Suprapubic skin (tissue), 4 donors: ENCODE measurements around the gene CABP4. TPM values are rescaled to one million over a fixed set of nuclear protein-coding genes. Genes with fewer than 3 reads are reported as not detected.

Source experiments
- DNase-seq, 2 donors: peaks; one replicate each; pipeline ENCODE4 v3.0.0-alpha.2; 2019; ENCODE audit warnings: low spot score in 2 of 2
- H3K27ac ChIP-seq: fragments of 200-600 bp; sonication (generic); one replicate; pipeline ENCODE4 v1.5.1; 2019
- H3K27me3 ChIP-seq: fragments of 200-600 bp; sonication (generic); one replicate; pipeline ENCODE4 v1.5.1; 2019
- H3K36me3 ChIP-seq: fragments of 200-600 bp; sonication (generic); one replicate; pipeline ENCODE4 v1.5.1; 2019
- H3K4me1 ChIP-seq: fragments of 200-600 bp; sonication (generic); one replicate; pipeline ENCODE4 v1.5.1; 2019
- H3K4me3 ChIP-seq: fragments of 200-600 bp; sonication (generic); one replicate; pipeline ENCODE4 v1.5.1; 2019; ENCODE audit warnings: mild to moderate bottlenecking
- H3K9me3 ChIP-seq: fragments of 200-600 bp; sonication (generic); one replicate; pipeline ENCODE4 v1.5.1; 2019
- EP300 ChIP-seq: sonication (generic); formaldehyde crosslinking; IDR thresholded peaks from one replicate; pipeline ENCODE4 v1.6.1; 2017; ENCODE audit warnings: antibody characterized with exemption
- POLR2A ChIP-seq, 2 donors: fragments of 450-650 bp; IDR thresholded peaks; one replicate each; pipeline ENCODE4 v1.6.1; 2017; ENCODE audit warnings: antibody characterized with exemption in 2 of 2, mild to moderate bottlenecking in 2 of 2, moderate library complexity in 2 of 2
- POLR2AphosphoS5 ChIP-seq, 3 donors: sonication (generic); formaldehyde crosslinking; IDR thresholded peaks; one replicate each; pipeline ENCODE4 v1.6.1; 2017; ENCODE audit warnings: antibody characterized with exemption in 3 of 3
- WGBS: methylation state at CpG from one replicate; pipeline ENCODE4 v1.1.5; 2018; 5-methylcytosine and 5-hydroxymethylcytosine counted together
- total RNA-seq, 4 donors: library from RNA; depleted of rRNA; stranded (reverse); fragments of >200 nt; gene quantifications; one replicate each; pipeline ENCODE4 v1.1.0, GENCODE V29; 2016
- TF ChIP-seq, protein P1 (sequence below), 2 donors: fragments of 200-600 bp in 1 of 2; fragments of 450-650 bp in 1 of 2; sonication (generic) in 1 of 2; IDR thresholded peaks; one replicate each; pipeline ENCODE4 v1.5.1; 2016 to 2019; ENCODE audit warnings: antibody characterized with exemption in 2 of 2, mild to moderate bottlenecking in 1 of 2, moderate library complexity in 1 of 2

Gene CABP4
- total RNA-seq, 4 donors from 2014 or later: 0.38 to 2.5 (median 0.72) TPM; not detected in 1

DNA sequence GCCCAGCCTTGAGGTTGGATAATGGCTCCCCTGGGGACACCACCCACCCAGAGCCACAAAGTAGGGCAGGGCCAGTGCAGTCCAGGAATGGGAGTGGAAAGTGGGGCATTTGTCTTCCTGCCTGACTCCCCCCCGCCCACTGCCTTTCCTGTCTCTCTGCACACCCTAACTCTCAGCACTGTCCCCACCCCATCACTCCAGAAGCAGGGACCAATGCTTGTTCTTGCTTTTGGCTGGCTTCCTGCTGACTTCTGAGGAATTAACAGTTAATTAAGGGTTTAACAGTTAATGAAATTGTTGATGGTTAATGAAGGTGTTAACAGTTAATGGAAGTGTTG is 45.3 kb downstream of the CABP4 start:
- no peak for DNase-seq
- WGBS: 71% methylated on average over 1 of the region's 1 CpG
- Histone ChIP-seq H3K4me3 (no peak overlapping the region), H3K27me3 (no peaks in the 10 kb centered on the region), H3K4me1 (peaks cover 20% of the 10 kb centered on the region), H3K27ac (no peak overlapping the region), H3K9me3 (no peaks in the 10 kb centered on the region), H3K36me3 (peaks cover 27% of the 10 kb centered on the region)
- TF ChIP-seq EP300: no peak
- TF ChIP-seq POLR2A (IDR thresholded peaks at IDR 0.05): no peak
- no peak for TF ChIP-seq POLR2AphosphoS5 (IDR thresholded peaks at IDR 0.05)
- TF ChIP-seq, protein P1, sequence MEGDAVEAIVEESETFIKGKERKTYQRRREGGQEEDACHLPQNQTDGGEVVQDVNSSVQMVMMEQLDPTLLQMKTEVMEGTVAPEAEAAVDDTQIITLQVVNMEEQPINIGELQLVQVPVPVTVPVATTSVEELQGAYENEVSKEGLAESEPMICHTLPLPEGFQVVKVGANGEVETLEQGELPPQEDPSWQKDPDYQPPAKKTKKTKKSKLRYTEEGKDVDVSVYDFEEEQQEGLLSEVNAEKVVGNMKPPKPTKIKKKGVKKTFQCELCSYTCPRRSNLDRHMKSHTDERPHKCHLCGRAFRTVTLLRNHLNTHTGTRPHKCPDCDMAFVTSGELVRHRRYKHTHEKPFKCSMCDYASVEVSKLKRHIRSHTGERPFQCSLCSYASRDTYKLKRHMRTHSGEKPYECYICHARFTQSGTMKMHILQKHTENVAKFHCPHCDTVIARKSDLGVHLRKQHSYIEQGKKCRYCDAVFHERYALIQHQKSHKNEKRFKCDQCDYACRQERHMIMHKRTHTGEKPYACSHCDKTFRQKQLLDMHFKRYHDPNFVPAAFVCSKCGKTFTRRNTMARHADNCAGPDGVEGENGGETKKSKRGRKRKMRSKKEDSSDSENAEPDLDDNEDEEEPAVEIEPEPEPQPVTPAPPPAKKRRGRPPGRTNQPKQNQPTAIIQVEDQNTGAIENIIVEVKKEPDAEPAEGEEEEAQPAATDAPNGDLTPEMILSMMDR (IDR thresholded peaks at IDR 0.05): no peak

DNA sequence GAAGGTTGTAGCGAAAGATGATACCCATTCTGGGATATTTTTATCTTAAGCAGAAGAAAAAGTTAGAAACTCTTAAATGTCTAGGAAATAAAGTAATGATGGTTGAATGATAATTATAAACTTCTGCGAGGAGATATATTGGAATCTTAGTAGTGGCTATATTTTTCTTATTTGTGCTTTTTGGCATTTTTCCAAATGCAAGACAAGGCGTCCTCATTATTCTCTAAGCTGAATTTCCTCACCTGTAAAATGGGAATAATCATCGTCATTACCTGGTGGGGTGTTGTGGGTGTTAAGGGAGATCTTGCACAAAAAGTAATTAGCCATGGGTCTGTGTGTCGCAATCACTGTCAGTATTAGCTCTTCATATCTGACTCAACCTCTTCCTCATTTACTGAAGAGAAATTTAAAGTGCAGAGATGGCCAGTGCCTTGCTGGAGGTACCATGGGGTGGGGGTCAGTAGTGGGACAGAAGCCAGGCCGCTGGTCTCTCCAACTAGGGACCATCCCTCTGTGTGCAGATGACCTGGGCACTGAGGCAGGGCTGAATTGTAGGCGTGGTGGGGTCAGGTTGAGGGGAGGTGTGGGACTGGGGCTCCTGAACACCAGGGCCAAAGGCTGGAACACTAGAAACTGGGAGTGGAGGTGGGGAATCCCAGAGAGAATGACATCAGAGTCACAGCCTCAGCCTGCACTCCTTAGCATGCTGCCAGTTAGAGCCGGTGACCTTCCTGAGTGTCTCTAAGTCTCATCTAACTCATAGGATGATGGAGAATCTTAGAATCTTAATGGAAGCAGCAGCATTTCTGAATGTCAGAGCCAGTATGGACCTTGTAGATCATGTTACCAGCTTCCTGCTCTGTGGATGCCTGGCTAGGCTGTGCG is 45.9 kb downstream of the CABP4 start:
- H3K27ac ChIP-seq: no peak overlapping the region
- 91% methylated on average over 9 of the region's 9 CpGs for WGBS
- no peaks in the 10 kb centered on the region for H3K27me3 ChIP-seq
- no peak overlapping the region for H3K4me3 ChIP-seq
- no peaks in the 10 kb centered on the region for H3K9me3 ChIP-seq
- DNase-seq: no peak
- TF ChIP-seq, protein P1 (IDR thresholded peaks at IDR 0.05): no peak
- no peak for TF ChIP-seq POLR2AphosphoS5 (IDR thresholded peaks at IDR 0.05)
- peaks cover 21% of the 10 kb centered on the region for H3K36me3 ChIP-seq
- H3K4me1 ChIP-seq: peaks cover 26% of the 10 kb centered on the region

DNA sequence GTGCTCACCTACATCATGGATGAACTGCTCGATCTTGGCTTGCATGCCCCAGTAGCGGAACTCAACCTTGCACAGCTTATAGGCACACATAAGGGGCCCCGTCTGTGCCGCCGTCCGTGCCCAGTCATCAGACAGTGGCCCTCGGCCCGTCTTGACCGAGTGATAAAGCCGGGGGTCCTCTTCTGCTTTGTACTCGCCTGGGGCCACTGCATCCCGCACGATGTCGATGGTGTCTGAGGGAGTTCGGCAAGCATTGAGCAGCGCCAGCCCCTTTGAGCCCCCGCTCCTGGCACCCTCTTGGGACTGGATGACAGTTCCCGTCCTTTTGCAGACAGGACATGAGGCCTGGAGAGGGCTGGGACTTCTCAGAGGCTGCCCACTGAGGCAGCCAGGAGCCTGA is 46.7 kb downstream of the CABP4 start:
- Histone ChIP-seq H3K9me3 (no peaks in the 10 kb centered on the region), H3K27me3 (no peaks in the 10 kb centered on the region), H3K4me1 (peaks cover 34% of the 10 kb centered on the region), H3K27ac (no peak overlapping the region), H3K4me3 (no peak overlapping the region), H3K36me3 (peaks cover 18% of the 10 kb centered on the region)
- 98% methylated on average over 13 of the region's 18 CpGs for WGBS
- TF ChIP-seq POLR2AphosphoS5 (IDR thresholded peaks at IDR 0.05): no peak
- no peak for TF ChIP-seq EP300
- no peak for TF ChIP-seq POLR2A (IDR thresholded peaks at IDR 0.05)
- TF ChIP-seq, protein P1 (IDR thresholded peaks at IDR 0.05): no peak
- no peak for DNase-seq

DNA sequence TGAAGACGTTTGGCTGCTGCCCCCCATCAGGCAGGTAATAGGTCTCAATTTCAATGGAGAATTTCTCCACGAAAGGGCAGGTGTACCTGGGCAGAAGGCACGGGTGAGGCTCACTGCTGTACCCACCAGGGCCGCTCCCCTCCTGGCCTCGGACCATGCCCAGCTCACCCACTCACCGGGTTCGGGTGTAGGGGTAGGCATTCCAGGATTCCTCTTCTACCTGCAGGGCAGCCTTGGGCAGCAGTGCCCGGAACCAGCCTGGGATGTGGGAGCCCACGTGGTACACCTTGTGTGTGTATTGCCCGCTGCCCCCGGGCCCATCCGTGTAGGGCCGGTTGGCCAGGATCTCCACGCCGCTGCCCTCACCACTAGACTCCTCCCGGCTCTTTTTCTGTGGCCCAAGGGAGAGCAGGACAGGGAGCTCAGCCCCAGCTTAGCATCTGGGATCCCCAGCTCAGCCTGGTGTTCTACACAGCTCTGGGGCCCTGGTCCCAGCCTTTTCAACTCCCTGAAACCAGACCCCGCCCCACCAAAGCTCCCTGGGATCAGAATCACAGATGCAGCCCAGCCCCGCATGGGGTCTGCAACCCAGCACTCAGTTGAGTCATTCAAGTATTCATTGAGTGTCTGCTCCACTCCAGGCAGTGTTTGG is 47.3 kb downstream of the CABP4 start:
- Histone ChIP-seq H3K36me3 (peaks cover 12% of the 10 kb centered on the region), H3K4me3 (no peak overlapping the region), H3K9me3 (no peaks in the 10 kb centered on the region), H3K4me1 (peaks cover 40% of the 10 kb centered on the region), H3K27ac (no peak overlapping the region), H3K27me3 (no peaks in the 10 kb centered on the region)
- TF ChIP-seq EP300 (no peak), POLR2A (IDR thresholded peaks at IDR 0.05) (no peak), POLR2AphosphoS5 (IDR thresholded peaks at IDR 0.05) (no peak)
- TF ChIP-seq, protein P1 (IDR thresholded peaks at IDR 0.05): no peak
- DNase-seq: no peak
- 100% methylated on average over 5 of the region's 18 CpGs for WGBS
